ENCODE measurements around the gene NIPAL3. TPM values are rescaled to one million over a fixed set of nuclear protein-coding genes. Genes with fewer than 3 reads are reported as not detected.

The NIPAL3 gene
- total RNA-seq, 4 donors from 2014 or later = 34.8 to 55.8 (median 46.8) TPM

DNA sequence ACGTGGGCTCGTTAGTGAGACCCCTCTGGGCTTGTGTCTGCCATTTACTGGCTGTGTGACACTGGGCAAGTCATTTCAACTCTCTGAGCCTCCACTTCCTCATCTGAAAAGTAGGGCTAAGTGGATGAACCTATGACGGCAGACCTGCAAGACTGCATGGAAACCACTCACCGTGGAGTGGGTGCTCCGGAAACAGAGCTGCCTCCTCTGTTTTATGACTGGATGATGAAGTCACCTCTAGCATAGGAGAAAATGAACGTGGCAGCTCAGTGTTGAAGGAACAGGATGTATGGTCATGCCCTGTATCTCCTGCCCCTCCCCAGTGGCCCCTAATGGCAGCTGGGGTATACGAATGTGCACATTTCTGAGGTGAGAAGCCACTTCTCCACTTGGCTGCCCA lies 42.6 kb upstream of the NIPAL3 start:
- TF ChIP-seq, protein P1, sequence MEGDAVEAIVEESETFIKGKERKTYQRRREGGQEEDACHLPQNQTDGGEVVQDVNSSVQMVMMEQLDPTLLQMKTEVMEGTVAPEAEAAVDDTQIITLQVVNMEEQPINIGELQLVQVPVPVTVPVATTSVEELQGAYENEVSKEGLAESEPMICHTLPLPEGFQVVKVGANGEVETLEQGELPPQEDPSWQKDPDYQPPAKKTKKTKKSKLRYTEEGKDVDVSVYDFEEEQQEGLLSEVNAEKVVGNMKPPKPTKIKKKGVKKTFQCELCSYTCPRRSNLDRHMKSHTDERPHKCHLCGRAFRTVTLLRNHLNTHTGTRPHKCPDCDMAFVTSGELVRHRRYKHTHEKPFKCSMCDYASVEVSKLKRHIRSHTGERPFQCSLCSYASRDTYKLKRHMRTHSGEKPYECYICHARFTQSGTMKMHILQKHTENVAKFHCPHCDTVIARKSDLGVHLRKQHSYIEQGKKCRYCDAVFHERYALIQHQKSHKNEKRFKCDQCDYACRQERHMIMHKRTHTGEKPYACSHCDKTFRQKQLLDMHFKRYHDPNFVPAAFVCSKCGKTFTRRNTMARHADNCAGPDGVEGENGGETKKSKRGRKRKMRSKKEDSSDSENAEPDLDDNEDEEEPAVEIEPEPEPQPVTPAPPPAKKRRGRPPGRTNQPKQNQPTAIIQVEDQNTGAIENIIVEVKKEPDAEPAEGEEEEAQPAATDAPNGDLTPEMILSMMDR (IDR thresholded peaks at IDR 0.05) = no peak
- TF ChIP-seq EP300 (IDR thresholded peaks at IDR 0.05; ENCODE audit: low read depth) (no peak), POLR2A (IDR thresholded peaks at IDR 0.05) (no peak)
- intact Hi-C loops (cut with DNase I; ENCODE audit: low total_unique reads) (no loop called here), in situ Hi-C loops (cut with MboI; ENCODE audit: low pct_ligation_motif_present in 1 of 4, low pct_unique_long_range_greater_than_20kb in 1 of 4, low sequenced_read_pairs in 3 of 4) (no loop called here)
- H3K4me1 ChIP-seq = no peaks in the 10 kb centered on the region
- H3K27ac ChIP-seq = no peak overlapping the region
- WGBS, 2 donors (ENCODE audit: low coverage in 1 of 2) = 50 to 69% methylated on average over 1 to 7 of the region's 7 CpGs
- no peaks in the 10 kb centered on the region for H3K9me3 ChIP-seq
- no peaks in the 10 kb centered on the region for H3K27me3 ChIP-seq
- H3K4me3 ChIP-seq = no peak overlapping the region
- no peak for DNase-seq
- no peaks in the 10 kb centered on the region for H3K36me3 ChIP-seq

DNA sequence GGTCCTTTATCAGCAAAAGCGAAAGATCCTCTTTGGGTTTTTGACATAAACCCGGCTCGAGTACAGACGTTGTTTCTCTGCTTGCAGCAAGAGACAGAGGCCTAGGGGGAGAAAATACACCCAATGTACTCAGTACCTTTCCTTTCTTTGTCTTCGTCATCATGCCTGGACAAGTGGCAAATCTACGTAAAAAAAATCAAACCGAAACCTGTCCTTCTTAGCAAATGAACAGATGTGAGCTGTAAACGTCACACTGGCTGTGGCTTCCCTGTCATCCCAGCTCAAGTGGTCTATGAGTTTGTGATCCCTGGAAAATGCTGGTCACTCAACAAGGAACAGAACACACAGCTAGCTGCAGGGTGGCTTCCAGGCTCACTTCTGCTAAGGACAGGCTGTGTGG lies 41.9 kb upstream of the NIPAL3 start:
- intact Hi-C loops (cut with DNase I; ENCODE audit: low total_unique reads) (no loop called here), in situ Hi-C loops (cut with MboI; ENCODE audit: low pct_ligation_motif_present in 1 of 4, low pct_unique_long_range_greater_than_20kb in 1 of 4, low sequenced_read_pairs in 3 of 4) (no loop called here)
- Histone ChIP-seq H3K36me3 (no peaks in the 10 kb centered on the region), H3K4me1 (no peaks in the 10 kb centered on the region), H3K27me3 (no peaks in the 10 kb centered on the region), H3K27ac (no peak overlapping the region), H3K4me3 (no peak overlapping the region), H3K9me3 (no peaks in the 10 kb centered on the region)
- DNase-seq = no peak
- WGBS, 2 donors (ENCODE audit: low coverage in 1 of 2) = 78 to 81% methylated on average over 4 to 8 of the region's 8 CpGs
- no peak for TF ChIP-seq POLR2AphosphoS5 (IDR thresholded peaks at IDR 0.05)
- TF ChIP-seq, protein P1 (IDR thresholded peaks at IDR 0.05) = no peak
- TF ChIP-seq EP300 (IDR thresholded peaks at IDR 0.05; ENCODE audit: low read depth) = no peak
- no peak for TF ChIP-seq POLR2A (IDR thresholded peaks at IDR 0.05)

- WGBS, 2 donors (ENCODE audit: low coverage in 1 of 2) = 54 to 67% methylated on average over 7 to 13 of the region's 13 CpGs
- in situ Hi-C loops (cut with MboI; ENCODE audit: low pct_ligation_motif_present in 1 of 4, low pct_unique_long_range_greater_than_20kb in 1 of 4, low sequenced_read_pairs in 3 of 4) (loop anchor here in 1 of 4 donors (25.0 kb wide), 1 partner anchor 313 kb away; no protein-coding TSS in a partner anchor), intact Hi-C loops (cut with DNase I; ENCODE audit: low total_unique reads) (no loop called here)
- no peak overlapping the region for H3K27ac ChIP-seq
- no peaks in the 10 kb centered on the region for H3K36me3 ChIP-seq
- H3K9me3 ChIP-seq = no peaks in the 10 kb centered on the region
- no peaks in the 10 kb centered on the region for H3K27me3 ChIP-seq
- no peak overlapping the region for H3K4me3 ChIP-seq
- TF ChIP-seq POLR2A (IDR thresholded peaks at IDR 0.05) = no peak
- TF ChIP-seq, protein P1 (IDR thresholded peaks at IDR 0.05) = no peak
- TF ChIP-seq EP300 (IDR thresholded peaks at IDR 0.05; ENCODE audit: low read depth) = no peak
- no peak for TF ChIP-seq POLR2AphosphoS5 (IDR thresholded peaks at IDR 0.05)
- peaks cover 0 to 4% (median 1%) of the 10 kb centered on the region in 4 donors for H3K4me1 ChIP-seq
- no peak for DNase-seq
Observed at GRCh38 chr1:24374891-24375786, 40.5 kb upstream of the NIPAL3 start.

- H3K36me3 ChIP-seq = no peaks in the 10 kb centered on the region
- no peak for DNase-seq
- no peak overlapping the region for H3K4me3 ChIP-seq
- no peaks in the 10 kb centered on the region for H3K27me3 ChIP-seq
- no peaks in the 10 kb centered on the region for H3K9me3 ChIP-seq
- in situ Hi-C loops (cut with MboI; ENCODE audit: low pct_ligation_motif_present in 1 of 4, low pct_unique_long_range_greater_than_20kb in 1 of 4, low sequenced_read_pairs in 3 of 4) = loop anchor here in 1 of 4 donors (25.0 kb wide), 1 partner anchor 318 kb away; no protein-coding TSS in a partner anchor
- H3K4me1 ChIP-seq = peaks cover 0 to 29% (median 18%) of the 10 kb centered on the region in 4 donors
- intact Hi-C loops (cut with DNase I; ENCODE audit: low total_unique reads) = no loop called here
- TF ChIP-seq POLR2AphosphoS5 (IDR thresholded peaks at IDR 0.05) = no peak
- no peak for TF ChIP-seq EP300 (IDR thresholded peaks at IDR 0.05; ENCODE audit: low read depth)
- no peak overlapping the region for H3K27ac ChIP-seq
- 79 to 88% methylated on average over 8 of the region's 8 CpGs for WGBS, 2 donors (ENCODE audit: low coverage in 1 of 2)
Observed at GRCh38 chr1:24379733-24380315, 35.8 kb upstream of the NIPAL3 start.
